Fibroblast of peridontal ligament (primary cell): ENCODE data around the gene PRR11.
"Not testable (repeated sequence)": the region's sequence is repeated elsewhere in the genome, so short reads cannot be mapped to it uniquely, and the experiment has no call there.

ENCODE experiments used
- DNase-seq: peaks from one replicate; pipeline ENCODE4 v3.0.0-alpha.2; 2010; ENCODE audit errors: extremely low read depth

Gene PRR11

GRCh38 chr17:59219992-59220327 lies 64.4 kb downstream of the PRR11 start:
- DNase-seq: no peak

- DNase-seq: peak; percentile 85
These were observed 65.0 kb downstream of the PRR11 start, which contains the start of gene GDPD1 for GRCh38 chr17:59220328-59221158. GDPD1 (plus strand) TSS chr17:59220511; CDS start chr17:59220610, 99 bp downstream.

GRCh38 chr17:59221159-59221847 lies 65.8 kb downstream of the PRR11 start:
- DNase-seq: no peak

- DNase-seq: no peak
These were observed 68.3 kb downstream of the PRR11 start for GRCh38 chr17:59223813-59224212.

GRCh38 chr17:59228588-59228987 lies 73.0 kb downstream of the PRR11 start:
- DNase-seq: not testable (repeated sequence)

GRCh38 chr17:59230764-59231163 lies 75.2 kb downstream of the PRR11 start:
- DNase-seq: no peak

- no peak for DNase-seq
These were observed 79.1 kb downstream of the PRR11 start for GRCh38 chr17:59234631-59235030.

- no peak for DNase-seq
These were observed 83.4 kb downstream of the PRR11 start for GRCh38 chr17:59238906-59239305.

- no peak for DNase-seq
These were observed 88.5 kb downstream of the PRR11 start for GRCh38 chr17:59244081-59244480.
